Astrocyte of the hippocampus (primary cell): ENCODE results near the gene ITIH2.

Source experiments
- DNase-seq: peaks from one replicate; pipeline ENCODE4 v3.0.0; 2011; ENCODE audit warnings: low read depth, low spot score

The ITIH2 gene

GRCh38 chr10:7797582-7797981 is 94.5 kb downstream of the ITIH2 start:
- peak; percentile 95 for DNase-seq
